HEK293T (cell line): Measurements from ENCODE around the gene THAP11.
A peak's percentile ranks its signal among the peaks of the same experiment; 100 is the strongest.

Experiments
- BHLHE40 ChIP-seq: fragments of 450-650 bp; IDR thresholded peaks from 2 replicates; pipeline ENCODE4 v1.6.1; 2016; ENCODE audit warnings: mild to moderate bottlenecking, moderate library complexity, borderline replicate concordance
- CTBP1 ChIP-seq: fragments of 450-650 bp; IDR thresholded peaks from 2 replicates; pipeline ENCODE4 v1.6.1; 2016; ENCODE audit warnings: borderline replicate concordance
- FOXA1 ChIP-seq: fragments of 450-650 bp; IDR thresholded peaks from 2 replicates; pipeline ENCODE4 v1.6.1; 2016; ENCODE audit warnings: mild to moderate bottlenecking
- FOXK2 ChIP-seq: fragments of 450-650 bp; IDR thresholded peaks from 2 replicates; pipeline ENCODE4 v1.6.1; 2016; ENCODE audit warnings: mild to moderate bottlenecking
- FOXM1 ChIP-seq: fragments of 450-650 bp; IDR thresholded peaks from 2 replicates; pipeline ENCODE4 v1.6.1; 2017; ENCODE audit warnings: mild to moderate bottlenecking, borderline replicate concordance
- HDGF ChIP-seq: fragments of 450-650 bp; IDR thresholded peaks from 2 replicates; pipeline ENCODE4 v1.6.1; 2017; ENCODE audit warnings: antibody characterized with exemption, borderline replicate concordance
- L3MBTL2 ChIP-seq: fragments of 450-650 bp; conservative IDR thresholded peaks from 2 replicates; pipeline ENCODE4 v1.6.1; 2016; ENCODE audit warnings: mild to moderate bottlenecking
- LEF1 ChIP-seq: fragments of 450-650 bp; IDR thresholded peaks from 2 replicates; pipeline ENCODE4 v1.6.1; 2017; ENCODE audit warnings: mild to moderate bottlenecking, borderline replicate concordance
- NFRKB ChIP-seq: fragments of 450-650 bp; IDR thresholded peaks from 2 replicates; pipeline ENCODE4 v1.6.1; 2016; ENCODE audit warnings: mild to moderate bottlenecking, moderate library complexity
- SP1 ChIP-seq: fragments of 450-650 bp; IDR thresholded peaks from 2 replicates; pipeline ENCODE4 v1.6.1; 2017
- SUZ12 ChIP-seq: fragments of 450-650 bp; IDR thresholded peaks from 2 replicates; pipeline ENCODE4 v1.6.1; 2016; ENCODE audit warnings: mild to moderate bottlenecking
- TARDBP ChIP-seq: fragments of 450-650 bp; IDR thresholded peaks from 2 replicates; pipeline ENCODE4 v1.6.1; 2016
- ZNF384 ChIP-seq: fragments of 450-650 bp; IDR thresholded peaks from 2 replicates; pipeline ENCODE4 v1.6.1; 2016
- TF ChIP-seq, protein P1 (sequence below): fragments of 450-650 bp; IDR thresholded peaks from 2 replicates; pipeline ENCODE4 v1.6.1; 2016

DNA sequence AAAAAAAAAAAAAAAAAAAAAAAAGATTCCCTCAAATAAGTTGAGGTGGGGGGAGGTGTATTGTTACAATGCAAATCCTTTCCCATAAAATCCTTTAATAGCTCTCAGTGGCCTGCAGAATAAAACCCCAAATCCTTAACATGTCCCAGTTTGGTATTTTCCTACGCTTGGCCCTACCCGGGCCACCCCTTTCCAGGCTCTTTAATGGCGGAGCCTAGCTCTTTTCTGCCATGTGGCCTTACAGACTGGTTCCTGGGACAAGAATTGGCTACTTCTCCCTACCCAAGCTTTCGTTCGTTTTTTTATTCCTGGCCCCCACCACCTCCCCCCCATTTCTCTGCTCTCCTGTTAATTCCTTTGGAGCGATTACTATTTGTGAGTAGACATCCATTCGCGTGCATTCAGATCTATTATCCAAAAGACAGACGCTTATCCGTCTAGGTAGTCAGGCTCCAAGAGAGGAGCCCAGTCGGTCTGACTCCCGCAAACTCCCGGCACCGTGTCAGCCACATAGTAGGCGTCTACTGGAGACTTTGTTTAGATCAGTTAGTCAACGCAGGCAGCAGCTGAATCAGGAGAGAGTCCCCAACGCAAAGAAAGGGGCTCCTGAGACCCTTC is 813 bp upstream of the THAP11 start:
- TF ChIP-seq FOXK2 (no peak), SUZ12 (no peak), FOXM1 (no peak), TARDBP (no peak), NFRKB (no peak), SP1 (no peak), L3MBTL2 (peak; percentile 63; the same call in 1 of the 2 replicates), CTBP1 (no peak), FOXA1 (no peak), ZNF384 (no peak), BHLHE40 (no peak), HDGF (no peak; the same call in 1 of the 2 replicates), LEF1 (no peak)
- TF ChIP-seq, protein P1, sequence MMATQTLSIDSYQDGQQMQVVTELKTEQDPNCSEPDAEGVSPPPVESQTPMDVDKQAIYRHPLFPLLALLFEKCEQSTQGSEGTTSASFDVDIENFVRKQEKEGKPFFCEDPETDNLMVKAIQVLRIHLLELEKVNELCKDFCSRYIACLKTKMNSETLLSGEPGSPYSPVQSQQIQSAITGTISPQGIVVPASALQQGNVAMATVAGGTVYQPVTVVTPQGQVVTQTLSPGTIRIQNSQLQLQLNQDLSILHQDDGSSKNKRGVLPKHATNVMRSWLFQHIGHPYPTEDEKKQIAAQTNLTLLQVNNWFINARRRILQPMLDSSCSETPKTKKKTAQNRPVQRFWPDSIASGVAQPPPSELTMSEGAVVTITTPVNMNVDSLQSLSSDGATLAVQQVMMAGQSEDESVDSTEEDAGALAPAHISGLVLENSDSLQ = no peak
